HFF-Myc (cell line): ENCODE measurements around the gene CCL4.

Experiments
- DNase-seq: peaks from one replicate; pipeline ENCODE4 v3.0.0-alpha.2; 2011; ENCODE audit warnings: low read depth; ENCODE audit errors: extremely low read depth
- H3K4me3 ChIP-seq: replicated peaks from 2 replicates; pipeline ENCODE4 v1.5.1; 2011; ENCODE audit warnings: low read depth, mild to moderate bottlenecking, control low read depth, low read length
- CTCF ChIP-seq: IDR thresholded peaks from 2 replicates; pipeline ENCODE4 v1.5.1; 2012; ENCODE audit warnings: mild to moderate bottlenecking, low read depth, low read length, control low read depth; ENCODE audit errors: missing control alignments

CCL4 gene

GRCh38 chr17:36127199-36127893, 23.7 kb downstream of the CCL4 start:
- H3K4me3 ChIP-seq = no peak overlapping the region
- no peak for DNase-seq
- TF ChIP-seq CTCF = no peak

DNA sequence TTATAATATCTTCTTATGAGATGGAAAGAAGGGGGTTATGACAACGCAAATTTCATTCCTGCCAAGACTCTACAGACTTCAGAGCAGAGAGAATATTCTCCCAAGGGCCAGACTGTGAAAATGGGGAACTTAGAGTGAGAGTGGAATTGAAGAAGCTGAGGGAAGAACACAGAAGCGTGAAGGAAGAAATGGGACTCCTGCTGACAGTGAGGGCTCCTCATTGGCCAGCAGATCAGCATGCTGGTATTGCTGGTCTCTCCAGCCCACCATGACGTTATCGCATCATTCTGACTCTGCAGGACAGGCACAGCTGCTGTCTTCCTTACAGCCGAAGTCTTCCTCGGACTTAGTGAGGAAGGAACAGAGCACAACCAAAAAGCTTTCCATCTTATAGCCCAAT, 24.3 kb downstream of the CCL4 start:
- no peak for TF ChIP-seq CTCF
- H3K4me3 ChIP-seq = no peak overlapping the region
- no peak for DNase-seq

DNA sequence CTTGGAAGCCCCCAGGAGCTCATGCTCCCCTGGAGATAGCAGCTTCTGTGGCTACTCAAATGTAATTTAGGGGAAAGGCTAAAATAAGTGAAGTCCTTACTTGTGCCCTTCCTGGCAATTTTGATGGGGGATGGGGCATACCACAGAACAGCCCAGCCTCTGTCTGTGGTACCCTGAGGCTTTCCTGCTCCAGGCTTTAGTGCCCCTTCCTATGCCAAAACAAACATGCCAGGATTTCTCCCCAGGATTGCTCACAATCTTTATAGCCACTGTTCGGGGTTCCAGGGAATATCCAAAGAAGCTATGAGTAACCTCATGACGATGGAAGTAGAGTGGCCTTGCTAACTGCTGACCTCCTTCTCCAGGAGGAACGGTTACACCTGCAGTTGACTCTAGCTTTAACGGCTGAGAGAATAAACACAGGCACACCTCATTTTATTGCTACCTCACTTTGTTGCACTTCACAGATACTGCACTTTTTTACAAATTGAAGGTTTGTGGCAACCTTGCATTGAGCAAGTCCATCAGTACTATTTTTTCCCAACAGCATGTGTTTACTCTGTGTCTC, 24.9 kb downstream of the CCL4 start:
- H3K4me3 ChIP-seq = no peak overlapping the region
- no peak for TF ChIP-seq CTCF
- DNase-seq = no peak

DNA sequence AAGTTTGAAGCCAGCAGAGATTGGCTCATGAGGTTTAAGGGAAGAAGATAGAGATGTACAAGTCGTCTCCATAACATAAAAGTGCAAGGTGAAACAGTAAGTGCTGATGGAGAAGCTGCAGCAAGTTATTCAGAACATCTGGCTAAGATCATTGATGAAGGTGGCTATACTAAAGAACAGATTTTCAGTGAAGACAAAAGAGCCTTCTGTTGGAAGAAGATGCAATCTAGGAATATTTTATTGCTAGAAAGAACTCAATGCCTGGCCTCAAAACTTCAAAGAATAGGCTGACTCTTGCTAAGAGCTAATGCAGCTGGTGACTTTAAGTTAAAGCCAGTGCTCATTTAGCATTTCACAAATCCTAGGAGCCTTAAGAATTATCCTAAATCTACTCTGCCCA, 26.0 kb downstream of the CCL4 start:
- DNase-seq = no peak
- TF ChIP-seq CTCF = no peak
- no peak overlapping the region for H3K4me3 ChIP-seq

- no peak for TF ChIP-seq CTCF
- H3K4me3 ChIP-seq = no peak overlapping the region
- no peak for DNase-seq
These were observed 26.7 kb downstream of the CCL4 start for GRCh38 chr17:36130346-36130745.

DNA sequence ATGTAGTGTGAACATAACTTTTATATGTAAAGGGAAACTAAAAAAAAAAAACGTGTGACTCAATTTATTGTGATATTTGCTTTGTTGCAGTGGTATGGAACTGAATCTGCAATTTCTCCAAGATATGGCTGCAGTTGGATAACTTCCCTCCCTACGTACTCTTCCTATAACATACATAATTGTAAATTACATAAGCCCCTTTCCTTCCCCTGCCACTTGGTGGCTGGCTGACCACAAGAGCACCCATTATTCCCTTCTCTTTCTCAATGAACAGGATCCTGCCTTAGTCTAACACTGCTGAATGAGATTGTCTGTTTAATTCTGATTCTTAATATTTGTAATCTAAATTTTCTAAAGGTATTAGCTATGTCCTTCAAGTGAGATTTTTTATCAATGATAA, 27.8 kb downstream of the CCL4 start:
- TF ChIP-seq CTCF = no peak
- no peak for DNase-seq
- H3K4me3 ChIP-seq = no peak overlapping the region

GRCh38 chr17:36131931-36132330, 28.3 kb downstream of the CCL4 start:
- no peak overlapping the region for H3K4me3 ChIP-seq
- no peak for DNase-seq
- TF ChIP-seq CTCF = no peak
